GM12878 (cell line): ENCODE results near the gene SRCAP. TPM values are rescaled to one million over a fixed set of nuclear protein-coding genes. Genes with fewer than 3 reads are reported as not detected.

Experiments
- CHD2 ChIP-seq: IDR thresholded peaks from 2 replicates; pipeline ENCODE4 v1.6.1; 2011; ENCODE audit warnings: low read depth, low read length, improper control_type of control experiment, borderline replicate concordance
- KLF5 ChIP-seq: fragments of 450-650 bp; IDR thresholded peaks from 2 replicates; pipeline ENCODE4 v1.6.1; 2014; ENCODE audit warnings: mild to moderate bottlenecking; ENCODE audit not compliant: partially characterized antibody
- MAX ChIP-seq: IDR thresholded peaks from 2 replicates; pipeline ENCODE4 v1.6.1; 2012; ENCODE audit warnings: low read depth, low read length, improper control_type of control experiment
- MTA3 ChIP-seq: IDR thresholded peaks from 2 replicates; pipeline ENCODE4 v1.6.1; 2012; ENCODE audit warnings: low read length, inconsistent platforms, borderline replicate concordance
- NFIC ChIP-seq: IDR thresholded peaks from 2 replicates; pipeline ENCODE4 v1.6.1; 2012; ENCODE audit warnings: low read depth, mild to moderate bottlenecking, inconsistent platforms, low read length, moderate library complexity
- NR2C1 ChIP-seq: fragments of 450-650 bp; IDR thresholded peaks from 2 replicates; pipeline ENCODE4 v1.6.1; 2017; ENCODE audit warnings: antibody characterized with exemption, mild to moderate bottlenecking, moderate library complexity
- POLR2AphosphoS5 ChIP-seq: IDR thresholded peaks from 2 replicates; pipeline ENCODE4 v1.6.1; 2011; ENCODE audit warnings: mild to moderate bottlenecking, low read length, inconsistent platforms
- RAD21 ChIP-seq: IDR thresholded peaks from 2 replicates; pipeline ENCODE4 v1.6.1; 2011; ENCODE audit warnings: mild to moderate bottlenecking, low read depth, low read length, moderate library complexity; ENCODE audit not compliant: insufficient read depth
- RFX5 ChIP-seq: IDR thresholded peaks from 2 replicates; pipeline ENCODE4 v1.6.1; 2011; ENCODE audit warnings: low read depth, low read length, improper control_type of control experiment
- SIX5 ChIP-seq: IDR thresholded peaks from 2 replicates; pipeline ENCODE4 v1.6.1; 2011; ENCODE audit warnings: mild to moderate bottlenecking, low read depth, low read length, moderate library complexity; ENCODE audit not compliant: severe bottlenecking
- SMAD5 ChIP-seq: IDR thresholded peaks from 2 replicates; pipeline ENCODE4 v1.6.1; 2016; ENCODE audit warnings: antibody characterized with exemption, low read depth
- SPI1 ChIP-seq: IDR thresholded peaks from 2 replicates; pipeline ENCODE4 v1.6.1; 2011; ENCODE audit warnings: low read depth, mild to moderate bottlenecking, low read length, moderate library complexity, borderline replicate concordance; ENCODE audit not compliant: insufficient read depth
- SUPT20H ChIP-seq: IDR thresholded peaks from 2 replicates; pipeline ENCODE4 v1.6.1; 2011; ENCODE audit warnings: low read depth, mild to moderate bottlenecking, low read length, moderate library complexity, borderline replicate concordance; ENCODE audit not compliant: control insufficient read depth
- ZBTB4 ChIP-seq: fragments of 450-650 bp; formaldehyde crosslinking; IDR thresholded peaks from 2 replicates; pipeline ENCODE4 v1.4.0; 2022; ENCODE audit warnings: mild to moderate bottlenecking, moderate library complexity
- ZZZ3 ChIP-seq: IDR thresholded peaks from 2 replicates; pipeline ENCODE4 v1.6.1; 2011; ENCODE audit warnings: low read depth; ENCODE audit not compliant: control insufficient read depth, insufficient read length
- polyA plus RNA-seq, 11 experiments: library from polyadenylated mRNA; depleted of rRNA in 4 of 11; unstranded in 6 of 11; stranded (reverse) in 5 of 11; fragments of >200 nt; fragmentation: Nextera tagmentation in 4 of 11; fragmentation: Illumina TruSeq in 1 of 11; extraction: Ambion mirVana in 4 of 11; extraction: Trizol in 1 of 11; gene quantifications; 1 replicate in 1 of 11; 2 replicates in 10 of 11; pipeline versions ENCODE4 v1.2.1 to v1.2.3, GENCODE V29; 2011 to 2016; ENCODE audit warnings: inconsistent platforms in 2 of 11, missing spikeins in 2 of 11, low read depth in 1 of 11
- total RNA-seq, 4 experiments: library from RNA; depleted of rRNA in 3 of 4; stranded (reverse); fragments of >200 nt in 3 of 4; fragmentation: Illumina TruSeq in 1 of 4; extraction: Trizol in 1 of 4; gene quantifications; 2 replicates each; pipeline versions ENCODE4 v1.2.1 to v1.2.3, GENCODE V29; 2013 to 2021

Gene SRCAP
- total and polyA plus RNA-seq, 10 of the 15 experiments (the other 5 are each of a cell fraction or from before 2014, with no cell fraction given), result 0.24 to 58.4 (median 11.6) TPM

GRCh38 chr16:30650369-30651123, 48.4 kb upstream of the SRCAP start, which contains the start of gene PRR14 (continued):
- no peak for TF ChIP-seq ZBTB4 (CRISPR knock-in tag)
- TF ChIP-seq ZZZ3, result no peak
- TF ChIP-seq MAX, result no peak; the same call in 1 of the 2 replicates
- no peak for TF ChIP-seq NFIC
- TF ChIP-seq SPI1, result no peak
- TF ChIP-seq CHD2, result peak; percentile 96
- TF ChIP-seq KLF5, result no peak
- no peak for TF ChIP-seq RAD21
- no peak for TF ChIP-seq SUPT20H
- TF ChIP-seq RFX5, result no peak
- no peak for TF ChIP-seq MTA3
- TF ChIP-seq SMAD5, result no peak
- TF ChIP-seq SIX5, result peak; percentile 91
- TF ChIP-seq NR2C1, result peak; percentile 94
- TF ChIP-seq POLR2AphosphoS5, result peak; percentile 5; the same call in 1 of the 2 replicates
